Measurements from ENCODE around the gene EXOC3. TPM values are rescaled to one million over a fixed set of nuclear protein-coding genes. Genes with fewer than 3 reads are reported as not detected.

The EXOC3 gene
- total and polyA plus RNA-seq, 2 of the 8 experiments (the other 6 are each of a cell fraction or from before 2014, with no cell fraction given) = 14.4 to 30.0 TPM

- H3K79me1 ChIP-seq (ENCODE audit: low read depth, low read length) = no peaks in the 10 kb centered on the region
- peaks cover 0 to 3% of the 10 kb centered on the region in 2 experiments; a peak in 1 of 4 replicates for H3K9me3 ChIP-seq (ENCODE audit: insufficient read depth in 2 of 2, low read depth in 1 of 2, low read length in 1 of 2)
- no peak overlapping the region for H3K14ac ChIP-seq (ENCODE audit: insufficient read length)
- FAIRE-seq = no peak
- peaks cover 10% of the 10 kb centered on the region; the same call in 1 of the 2 replicates for H3K23me2 ChIP-seq (ENCODE audit: low read depth, low read length)
- H2AFZ ChIP-seq (ENCODE audit: low read length) = no peak overlapping the region
- H2BK12ac ChIP-seq (ENCODE audit: low read depth, low read length) = no peak overlapping the region
- H4K5ac ChIP-seq (ENCODE audit: insufficient read length, low read depth, low read length) = no peak overlapping the region
- H3K18ac ChIP-seq (ENCODE audit: extremely low read depth, low read length) = no peak overlapping the region
- H3K79me2 ChIP-seq (ENCODE audit: control insufficient read depth in 1 of 2, insufficient read depth in 2 of 2, low read length in 2 of 2) = no peaks in the 10 kb centered on the region
- CTCF ChIA-PET (ENCODE audit: partially characterized antibody) = interaction anchor here (0.6 to 3.0 kb wide), 6 partner anchors 10 to 107 kb away, joined by 3 to 8 read pairs (median 4); partner anchors contain the start of gene AHRR
- no peak overlapping the region for H3K27ac ChIP-seq (ENCODE audit: low read depth, low read length)
- no peak overlapping the region for H3K9ac ChIP-seq (replicated peaks in 1 of 4; ENCODE audit: extremely low read depth in 1 of 4, low read depth in 3 of 4, low read length in 3 of 4)
- POLR2A ChIA-PET (ENCODE audit: partially characterized antibody) = no interaction called here
- H3K4ac ChIP-seq (replicated peaks; ENCODE audit: insufficient read length, low read depth, low read length) = no peak overlapping the region
- peaks cover 0 to 3% (median 1%) of the 10 kb centered on the region in 4 experiments; a peak in 1 of 7 replicates for H3K4me1 ChIP-seq (replicated peaks in 1 of 4; ENCODE audit: control insufficient read depth in 3 of 4, insufficient read depth in 4 of 4, low read length in 3 of 4)
- no peak overlapping the region for H3K4me3 ChIP-seq (ENCODE audit: extremely low read depth in 1 of 4, insufficient read depth in 2 of 4, low read depth in 3 of 4, low read length in 4 of 4)
- H2BK15ac ChIP-seq (ENCODE audit: low read length) = no peak overlapping the region
- no peaks in the 10 kb centered on the region for H3K36me3 ChIP-seq (ENCODE audit: control insufficient read depth in 2 of 4, insufficient read depth in 4 of 4, low read length in 3 of 4)
- H4K8ac ChIP-seq (ENCODE audit: extremely low read depth, insufficient read depth, low read length) = no peak overlapping the region
- 88% methylated on average over 5 of the region's 5 CpGs; no CpG with 5 or more reads in 1 of the 2 experiments for WGBS, 2 experiments (ENCODE audit: extremely low coverage in 1 of 2, insufficient coverage in 1 of 2, insufficient read length in 1 of 2, insufficient replicate concordance in 2 of 2, low coverage in 1 of 2, low lambda C conversion rate in 2 of 2, missing lambda C conversion rate in 1 of 2)
- no peak overlapping the region for H4K91ac ChIP-seq (replicated peaks; ENCODE audit: insufficient read length, low read length)
- H3K4me2 ChIP-seq (ENCODE audit: insufficient read depth in 1 of 2, low read depth in 2 of 2, low read length in 2 of 2) = no peak overlapping the region
- H2BK20ac ChIP-seq (ENCODE audit: low read length) = no peak overlapping the region
- no peak overlapping the region for H2BK5ac ChIP-seq (ENCODE audit: low read depth, low read length)
- no peak overlapping the region for H2BK120ac ChIP-seq (replicated peaks; ENCODE audit: low read depth, low read length)
- DNase-seq (ENCODE audit: low read depth in 1 of 2, low spot score in 2 of 2) = no peak
- no peaks in the 10 kb centered on the region for H3K27me3 ChIP-seq (replicated peaks in 1 of 4; ENCODE audit: control insufficient read depth in 3 of 4, extremely low read depth in 1 of 4, insufficient read depth in 3 of 4, low read length in 3 of 4)
- no peak overlapping the region for H3K56ac ChIP-seq (replicated peaks; ENCODE audit: insufficient read length, low read depth, low read length)
- no peak overlapping the region for H3K23ac ChIP-seq (ENCODE audit: insufficient read length)
- no peak overlapping the region for H2AK5ac ChIP-seq (ENCODE audit: low read depth, low read length)
- TF ChIP-seq SIRT6 (IDR thresholded peaks at IDR 0.05; ENCODE audit: low read length) (no peak), SP2 (IDR thresholded peaks at IDR 0.05; ENCODE audit: low read length) (no peak), CTCF (IDR thresholded peaks at IDR 0.05; ENCODE audit: control extremely low read depth in 1 of 3, insufficient read depth in 1 of 3, low read depth in 1 of 3, low read length in 3 of 3) (peak in 2 of 3 experiments; percentile 12 to 14; a peak in 1 of 4 replicates), RAD21 (IDR thresholded peaks at IDR 0.05 in 1 of 2, conservative IDR thresholded peaks at IDR 0.05 in 1 of 2; ENCODE audit: low read depth in 2 of 2, low read length in 2 of 2) (peak; percentile 31 to 47)
- peaks cover 0 to 4% of the 10 kb centered on the region in 2 experiments for H4K20me1 ChIP-seq (replicated peaks in 1 of 2; ENCODE audit: control insufficient read depth in 1 of 2, insufficient read depth in 2 of 2, low read length in 2 of 2)
Measured at GRCh38 chr5:425714-426113, 17.3 kb upstream of the EXOC3 start.
